ENCODE measurements around the gene GOLGA6L7.
"Not testable (repeated sequence)": the region's sequence is repeated elsewhere in the genome, so short reads cannot be mapped to it uniquely, and the experiment has no call there.

GOLGA6L7 gene

DNA sequence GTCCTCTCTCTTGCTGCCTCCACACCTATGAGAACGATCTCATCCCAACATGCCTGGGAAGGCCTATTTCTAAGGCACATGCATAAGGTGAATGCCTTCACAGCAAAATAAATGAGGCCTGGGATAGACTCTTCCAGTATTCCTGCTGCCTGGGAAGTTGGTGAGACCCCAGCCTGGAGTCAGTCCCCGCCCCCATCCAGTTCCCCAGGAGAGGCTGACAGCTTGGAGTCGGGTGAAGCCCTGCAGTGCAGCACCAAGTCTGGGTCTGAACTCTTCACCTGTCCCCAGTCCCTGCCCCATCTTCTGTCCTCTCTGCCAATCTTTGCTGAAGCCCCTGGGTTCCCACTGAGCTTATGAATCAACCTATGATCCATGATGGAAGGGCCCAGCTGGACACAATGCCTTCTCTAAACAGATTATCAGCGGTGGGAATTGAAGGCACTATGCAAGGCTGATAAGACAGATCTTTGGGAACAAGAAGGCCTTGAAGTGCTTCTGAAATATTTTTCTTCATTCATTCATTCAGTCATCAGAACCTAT lies 27.1 kb upstream of the GOLGA6L7 start:
- Mint-ChIP-seq H3K9me3 (no peaks in the 10 kb centered on the region), H3K27ac (peak overlapping the region; percentile 9), H3K27me3 (ENCODE audit: low read depth) (peaks cover 14% of the 10 kb centered on the region), H3K4me1 (ENCODE audit: low read depth) (no peaks in the 10 kb centered on the region), H3K36me3 (ENCODE audit: low read depth) (no peaks in the 10 kb centered on the region), H3K4me3 (no peak overlapping the region)

DNA sequence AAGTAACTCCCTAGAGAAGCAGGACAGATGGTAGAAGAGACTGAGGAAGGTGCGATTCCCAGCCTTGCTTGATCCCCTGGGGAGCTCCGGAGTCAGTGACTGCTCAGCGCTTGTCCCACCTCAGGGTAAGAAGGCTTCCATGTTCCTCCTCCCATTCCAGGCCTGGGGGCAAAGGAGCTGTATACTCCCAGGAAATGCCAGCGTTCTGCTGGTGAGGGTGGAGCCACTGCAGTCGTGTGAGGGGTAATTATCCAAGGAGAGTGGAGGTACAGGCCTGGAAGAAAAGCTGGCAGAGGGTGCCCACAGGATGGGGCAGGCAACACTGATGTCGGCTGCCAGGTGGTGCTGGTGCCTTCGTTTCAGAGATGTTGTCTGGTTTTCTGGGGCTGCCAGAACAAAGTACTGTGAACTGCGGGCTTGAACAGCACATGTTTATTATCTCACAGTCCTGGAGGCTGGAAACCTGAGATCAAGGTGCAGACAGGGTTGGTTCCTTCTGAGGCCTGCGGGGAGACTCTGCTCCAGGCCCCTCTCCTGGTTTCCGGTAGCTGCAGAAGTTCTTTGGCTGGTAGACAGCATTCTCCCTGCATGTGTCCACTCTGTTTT lies 25.2 kb upstream of the GOLGA6L7 start:
- no peaks in the 10 kb centered on the region for H3K36me3 Mint-ChIP-seq (ENCODE audit: low read depth)
- no peaks in the 10 kb centered on the region for H3K4me1 Mint-ChIP-seq (ENCODE audit: low read depth)
- peaks cover 14% of the 10 kb centered on the region for H3K27me3 Mint-ChIP-seq (ENCODE audit: low read depth)
- H3K27ac Mint-ChIP-seq, result no peak overlapping the region
- no peak overlapping the region for H3K4me3 Mint-ChIP-seq
- no peaks in the 10 kb centered on the region for H3K9me3 Mint-ChIP-seq

DNA sequence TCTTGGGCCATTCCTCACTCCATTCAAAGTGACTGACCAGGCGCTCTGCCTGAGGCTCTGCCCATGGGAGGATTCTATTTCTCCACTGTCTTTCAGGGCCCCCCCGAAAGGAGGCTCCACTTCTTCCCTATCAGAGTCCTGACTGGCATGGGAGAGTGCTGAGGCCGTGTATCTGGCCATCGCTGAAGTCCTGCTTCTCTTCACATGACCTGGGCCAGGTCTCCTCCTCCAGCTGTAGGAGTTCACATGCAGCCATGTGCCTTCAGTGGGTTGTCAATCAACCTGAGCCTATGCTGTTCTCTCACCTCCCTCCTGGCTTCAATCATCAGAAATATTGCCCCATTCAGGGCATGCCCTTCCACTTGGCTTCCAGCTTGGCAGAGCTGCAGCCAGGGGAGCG lies 24.6 kb upstream of the GOLGA6L7 start:
- Mint-ChIP-seq H3K4me1 (ENCODE audit: low read depth) (no peaks in the 10 kb centered on the region), H3K27me3 (ENCODE audit: low read depth) (peaks cover 8% of the 10 kb centered on the region), H3K4me3 (no peak overlapping the region), H3K27ac (no peak overlapping the region), H3K36me3 (ENCODE audit: low read depth) (no peaks in the 10 kb centered on the region), H3K9me3 (no peaks in the 10 kb centered on the region)

GRCh38 chr15:28871168-28871567 lies 22.7 kb upstream of the GOLGA6L7 start:
- Mint-ChIP-seq H3K27me3 (ENCODE audit: low read depth) (peaks cover 5% of the 10 kb centered on the region), H3K27ac (no peak overlapping the region), H3K36me3 (ENCODE audit: low read depth) (no peaks in the 10 kb centered on the region), H3K4me1 (ENCODE audit: low read depth) (no peaks in the 10 kb centered on the region), H3K4me3 (no peak overlapping the region), H3K9me3 (no peaks in the 10 kb centered on the region)

GRCh38 chr15:28868744-28869345 lies 20.4 kb upstream of the GOLGA6L7 start:
- no peak overlapping the region for H3K4me3 Mint-ChIP-seq
- no peak overlapping the region for H3K27ac Mint-ChIP-seq
- H3K9me3 Mint-ChIP-seq, result no peaks in the 10 kb centered on the region
- H3K36me3 Mint-ChIP-seq (ENCODE audit: low read depth), result no peaks in the 10 kb centered on the region
- H3K27me3 Mint-ChIP-seq (ENCODE audit: low read depth), result peaks cover 5% of the 10 kb centered on the region
- H3K4me1 Mint-ChIP-seq (ENCODE audit: low read depth), result no peaks in the 10 kb centered on the region

DNA sequence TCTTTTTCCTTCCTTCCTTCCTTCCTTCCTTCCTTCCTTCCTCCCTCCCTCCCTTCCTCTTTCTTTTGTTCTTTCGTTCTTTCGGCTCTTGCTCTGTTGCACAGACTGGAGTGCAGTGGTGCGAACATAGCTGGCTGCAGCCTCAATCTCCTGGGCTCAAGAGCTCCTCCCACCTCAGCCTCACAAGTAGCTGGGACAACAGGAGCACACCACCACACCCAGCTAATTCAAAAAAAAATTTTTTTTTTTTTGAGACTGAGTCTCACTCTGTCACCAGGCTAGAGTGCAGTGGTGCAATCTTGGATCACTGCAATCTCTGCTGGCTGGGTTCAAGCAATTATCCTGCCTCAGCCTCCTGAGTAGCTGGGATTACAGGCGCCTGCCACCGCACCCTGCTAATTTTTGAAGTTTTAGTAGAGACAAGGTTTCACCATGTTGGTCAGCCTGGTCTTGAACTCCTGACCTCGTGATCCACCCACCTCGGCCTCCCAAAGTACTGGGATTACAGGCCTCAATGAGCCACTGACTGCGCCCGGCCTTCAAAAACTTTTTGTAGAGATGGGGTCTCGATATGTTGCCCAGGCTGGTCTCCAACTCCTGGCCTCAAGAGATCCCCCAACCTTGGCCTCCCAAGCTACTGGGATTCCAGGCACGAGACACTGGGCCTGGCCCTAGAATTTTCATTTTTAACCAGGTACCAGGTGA lies 13.3 kb upstream of the GOLGA6L7 start:
- H3K27me3 Mint-ChIP-seq (ENCODE audit: low read depth); H3K9me3 Mint-ChIP-seq; H3K36me3 Mint-ChIP-seq (ENCODE audit: low read depth); H3K4me3 Mint-ChIP-seq; H3K4me1 Mint-ChIP-seq (ENCODE audit: low read depth); H3K27ac Mint-ChIP-seq: not testable (repeated sequence)

DNA sequence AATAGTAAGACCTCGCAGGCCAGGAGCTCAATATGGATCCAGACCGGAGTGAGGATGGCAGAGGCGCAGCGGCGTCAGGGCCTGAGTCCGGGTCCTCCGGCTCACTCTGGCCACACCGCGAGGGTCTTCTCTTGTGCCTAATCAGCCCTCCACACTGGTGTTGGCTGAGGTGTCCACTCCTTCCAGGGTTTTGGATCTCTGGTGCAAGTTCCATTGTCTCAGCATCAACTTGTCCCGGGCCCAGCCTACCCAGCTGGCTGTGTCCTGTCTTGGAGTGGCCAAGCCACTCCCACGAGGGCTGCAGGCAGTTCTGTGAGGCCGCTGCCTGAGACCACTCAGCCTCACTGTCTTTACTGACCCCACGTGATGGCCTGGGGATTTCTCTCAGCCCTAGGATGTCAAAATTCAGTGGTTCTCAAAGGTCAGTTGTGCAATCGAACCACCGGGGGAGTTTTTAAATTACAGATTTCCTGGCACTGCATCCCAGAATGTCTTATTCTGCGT lies 12.6 kb upstream of the GOLGA6L7 start:
- Mint-ChIP-seq H3K9me3 (no peaks in the 10 kb centered on the region), H3K27me3 (ENCODE audit: low read depth) (no peaks in the 10 kb centered on the region), H3K4me1 (ENCODE audit: low read depth) (no peaks in the 10 kb centered on the region)

DNA sequence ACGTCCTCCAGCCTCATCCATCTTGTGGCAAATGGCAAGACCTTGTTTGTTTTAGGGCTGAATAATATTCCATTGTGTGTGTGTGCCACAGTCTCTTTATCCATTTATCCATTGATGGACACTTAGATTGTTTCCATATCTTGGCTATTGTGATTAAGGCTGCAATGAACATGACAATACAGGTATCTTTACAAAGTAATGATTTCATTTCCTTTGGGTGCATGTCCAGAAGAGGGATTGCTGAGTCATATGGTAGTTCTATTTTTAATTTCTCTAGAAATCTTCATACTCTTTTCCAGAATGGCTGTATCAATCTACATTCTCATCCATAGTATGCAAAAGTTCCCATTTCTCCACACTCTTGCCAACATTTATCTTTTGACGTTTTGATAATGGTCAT lies 6.1 kb upstream of the GOLGA6L7 start:
- H3K4me3 Mint-ChIP-seq; H3K36me3 Mint-ChIP-seq (ENCODE audit: low read depth); H3K4me1 Mint-ChIP-seq (ENCODE audit: low read depth); H3K27ac Mint-ChIP-seq; H3K9me3 Mint-ChIP-seq; H3K27me3 Mint-ChIP-seq (ENCODE audit: low read depth): not testable (repeated sequence)

More for the DNA sequence above, 12.6 kb upstream of the GOLGA6L7 start:
- no peaks in the 10 kb centered on the region for H3K36me3 Mint-ChIP-seq (ENCODE audit: low read depth)
- H3K27ac Mint-ChIP-seq, result no peak overlapping the region
- no peak overlapping the region for H3K4me3 Mint-ChIP-seq

DNA sequence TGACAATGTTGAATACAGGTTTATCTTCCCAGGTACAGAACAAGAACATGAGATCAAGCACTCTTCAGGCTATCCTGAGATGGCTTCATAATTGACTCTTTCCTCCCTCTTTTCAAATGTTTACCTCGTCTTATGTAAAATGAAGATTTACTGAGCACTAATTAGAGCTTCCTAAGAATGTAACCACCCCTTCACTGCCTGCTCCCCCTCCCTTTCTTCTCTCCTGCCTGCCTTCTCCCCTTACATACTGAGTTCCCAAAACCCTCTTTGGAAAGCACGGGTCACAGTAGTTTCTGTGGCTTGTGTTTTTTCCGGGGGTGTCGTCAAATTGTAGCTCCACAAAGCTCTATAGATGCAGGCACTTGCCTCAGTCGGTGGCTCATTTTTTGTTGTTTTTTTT lies 5.2 kb upstream of the GOLGA6L7 start:
- H3K4me1 Mint-ChIP-seq (ENCODE audit: low read depth), result not testable (repeated sequence)

GRCh38 chr15:28849766-28850165 lies 1.3 kb upstream of the GOLGA6L7 start:
- not testable (repeated sequence) for H3K4me1 Mint-ChIP-seq (ENCODE audit: low read depth); H3K27ac Mint-ChIP-seq; H3K9me3 Mint-ChIP-seq; H3K4me3 Mint-ChIP-seq; H3K27me3 Mint-ChIP-seq (ENCODE audit: low read depth); H3K36me3 Mint-ChIP-seq (ENCODE audit: low read depth)

More for the DNA sequence above, 5.2 kb upstream of the GOLGA6L7 start:
- not testable (repeated sequence) for H3K9me3 Mint-ChIP-seq; H3K36me3 Mint-ChIP-seq (ENCODE audit: low read depth); H3K4me3 Mint-ChIP-seq; H3K27me3 Mint-ChIP-seq (ENCODE audit: low read depth); H3K27ac Mint-ChIP-seq

- H3K9me3 Mint-ChIP-seq; H3K27me3 Mint-ChIP-seq (ENCODE audit: low read depth); H3K27ac Mint-ChIP-seq; H3K4me1 Mint-ChIP-seq (ENCODE audit: low read depth); H3K36me3 Mint-ChIP-seq (ENCODE audit: low read depth); H3K4me3 Mint-ChIP-seq: not testable (repeated sequence)
Measured at GRCh38 chr15:28849271-28849670, 827 bp upstream of the GOLGA6L7 start.

DNA sequence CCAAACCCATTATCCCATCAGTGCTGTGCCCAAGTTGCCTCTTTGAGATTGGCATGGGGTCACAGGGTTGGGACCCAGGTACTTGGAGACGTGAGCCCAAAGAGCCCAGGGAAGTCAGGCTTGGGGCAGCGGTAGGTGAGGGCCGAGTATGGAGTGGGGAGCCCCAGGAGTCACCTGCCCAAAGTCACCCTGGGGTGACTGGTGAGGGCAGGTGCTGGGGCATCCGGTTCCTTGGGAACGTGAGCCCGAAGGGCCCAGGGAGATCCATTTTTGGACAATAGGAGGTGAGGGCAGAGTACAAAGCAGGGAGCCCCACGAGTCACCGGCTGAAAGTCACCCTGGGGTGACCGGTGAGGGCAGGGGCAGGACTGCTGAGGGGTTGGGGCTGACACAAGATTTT lies 485 bp downstream of the GOLGA6L7 start:
- H3K36me3 Mint-ChIP-seq (ENCODE audit: low read depth); H3K27me3 Mint-ChIP-seq (ENCODE audit: low read depth); H3K9me3 Mint-ChIP-seq; H3K27ac Mint-ChIP-seq; H3K4me1 Mint-ChIP-seq (ENCODE audit: low read depth); H3K4me3 Mint-ChIP-seq: not testable (repeated sequence)

GRCh38 chr15:28847247-28847646 lies 1.2 kb downstream of the GOLGA6L7 start:
- not testable (repeated sequence) for H3K4me3 Mint-ChIP-seq; H3K4me1 Mint-ChIP-seq (ENCODE audit: low read depth); H3K9me3 Mint-ChIP-seq; H3K27ac Mint-ChIP-seq; H3K27me3 Mint-ChIP-seq (ENCODE audit: low read depth); H3K36me3 Mint-ChIP-seq (ENCODE audit: low read depth)

GRCh38 chr15:28844147-28844546 lies 4.3 kb downstream of the GOLGA6L7 start:
- H3K9me3 Mint-ChIP-seq; H3K36me3 Mint-ChIP-seq (ENCODE audit: low read depth); H3K4me3 Mint-ChIP-seq; H3K27ac Mint-ChIP-seq; H3K4me1 Mint-ChIP-seq (ENCODE audit: low read depth); H3K27me3 Mint-ChIP-seq (ENCODE audit: low read depth): not testable (repeated sequence)

DNA sequence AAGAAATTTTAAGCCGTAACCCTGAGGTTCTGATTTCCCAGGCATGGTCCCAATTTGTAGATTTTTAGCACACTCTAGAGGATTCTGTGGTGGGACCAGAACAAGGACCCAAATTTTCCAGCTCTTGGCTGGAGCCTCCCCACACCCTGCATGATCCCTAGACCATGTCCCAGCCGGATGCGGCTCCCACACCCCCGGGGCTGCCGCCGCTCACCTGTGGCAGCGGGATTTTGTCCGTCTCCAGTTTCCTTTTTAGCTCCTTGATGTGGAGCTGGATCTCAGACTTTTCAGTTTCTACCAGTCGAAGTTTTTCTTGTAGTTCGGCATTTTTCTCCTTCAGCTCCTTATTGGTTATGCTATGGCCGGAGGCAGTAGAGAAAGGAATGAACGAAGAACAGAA lies 4.9 kb downstream of the GOLGA6L7 start:
- not testable (repeated sequence) for H3K4me3 Mint-ChIP-seq; H3K27me3 Mint-ChIP-seq (ENCODE audit: low read depth); H3K9me3 Mint-ChIP-seq; H3K36me3 Mint-ChIP-seq (ENCODE audit: low read depth); H3K4me1 Mint-ChIP-seq (ENCODE audit: low read depth); H3K27ac Mint-ChIP-seq
